NCI-H2227 (cell line): ENCODE data around the gene ALDH8A1.

ENCODE experiments used
- DNase-seq: peaks from one replicate; lab custom pipeline; 2025; ENCODE audit not compliant: unreplicated experiment; lab: John Stamatoyannopoulos, UW

Gene ALDH8A1

GRCh38 chr6:134949927-134950326, at the start of gene ALDH8A1:
TSS of gene ALDH8A1 (minus strand) at chr6:134950101. CDS start at chr6:134950053, 48 bp downstream.
- no peak for DNase-seq

- no peak for DNase-seq
These were observed 49.2 kb upstream of the ALDH8A1 start for GRCh38 chr6:134999107-134999506.

DNA sequence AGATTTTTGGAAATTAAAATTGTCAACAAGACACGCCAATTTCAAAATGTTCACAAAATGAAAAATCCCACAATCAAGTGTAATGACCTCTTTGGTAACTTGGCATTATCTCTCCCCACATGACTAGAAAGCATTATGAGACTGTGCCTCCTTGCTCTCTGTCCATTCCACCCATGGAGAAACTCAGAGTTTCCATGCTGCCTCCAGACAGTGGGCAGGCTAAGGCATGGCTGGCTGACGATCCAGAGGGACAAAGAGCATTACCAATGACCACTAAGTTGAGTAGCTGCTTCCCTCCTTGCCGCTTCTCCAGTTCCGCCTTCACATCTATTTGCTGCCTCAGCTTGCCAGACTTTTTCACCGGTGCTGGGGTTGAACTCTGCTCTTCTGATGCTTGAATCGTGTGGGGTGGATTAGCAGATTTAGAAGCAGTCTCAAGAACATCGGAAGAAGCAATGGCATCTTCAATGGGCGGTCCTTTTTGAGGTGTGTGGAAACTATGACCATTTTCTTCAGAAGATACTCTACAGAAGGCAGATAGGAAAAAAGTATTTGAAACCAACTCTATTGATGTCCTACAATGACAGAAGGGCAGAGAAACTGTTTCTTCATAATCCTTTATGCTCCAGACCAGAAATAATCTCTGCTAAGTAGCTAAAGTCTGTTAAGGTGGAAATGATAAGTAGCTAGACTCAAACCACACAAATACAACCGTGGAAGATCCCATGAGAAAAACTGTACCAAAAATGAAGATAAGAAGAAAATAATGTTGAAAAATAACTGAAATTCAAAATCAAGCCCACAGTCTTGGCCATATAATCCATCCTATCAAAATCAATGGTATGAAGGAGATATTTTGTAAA, 47.5 kb upstream of the ALDH8A1 start:
- DNase-seq: no peak

- DNase-seq: no peak
These were observed 45.6 kb upstream of the ALDH8A1 start for GRCh38 chr6:134995536-134995935.

DNA sequence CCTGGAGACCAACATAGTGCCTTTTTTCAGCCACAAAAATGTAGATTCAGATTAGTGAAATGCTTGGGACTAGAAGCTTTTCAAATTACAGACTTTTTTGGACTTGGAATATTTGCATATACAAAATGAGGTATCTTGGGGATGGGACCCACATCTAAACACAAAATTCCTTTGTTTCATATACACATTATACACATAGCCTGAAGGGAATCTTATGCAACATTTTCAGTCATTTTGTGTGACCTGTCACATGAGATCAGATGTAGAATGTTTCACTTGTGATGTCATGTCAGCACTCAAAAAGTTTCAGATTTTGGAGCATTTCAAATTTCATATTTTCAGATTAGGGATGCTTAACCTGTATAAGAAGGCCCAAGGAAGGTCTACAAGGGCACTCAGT, 44.5 kb upstream of the ALDH8A1 start:
- DNase-seq: no peak

DNA sequence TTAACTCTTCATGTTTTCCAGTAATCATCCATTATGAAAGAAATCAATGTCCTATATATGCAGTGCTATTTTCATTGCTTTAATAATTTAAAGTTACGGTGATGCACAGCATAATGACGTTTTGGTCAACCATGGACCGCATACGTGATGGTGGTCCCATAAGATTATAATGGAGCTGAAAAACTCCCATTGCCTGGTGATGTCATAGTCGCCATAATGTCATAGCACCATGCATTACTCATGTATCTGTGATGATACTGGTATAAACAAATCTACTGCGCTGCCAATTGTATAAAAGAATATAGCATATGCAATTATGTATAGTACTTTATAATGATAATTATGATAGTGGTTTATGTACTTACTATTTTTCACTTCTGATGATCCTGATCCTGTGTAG, 42.3 kb upstream of the ALDH8A1 start:
- no peak for DNase-seq

DNA sequence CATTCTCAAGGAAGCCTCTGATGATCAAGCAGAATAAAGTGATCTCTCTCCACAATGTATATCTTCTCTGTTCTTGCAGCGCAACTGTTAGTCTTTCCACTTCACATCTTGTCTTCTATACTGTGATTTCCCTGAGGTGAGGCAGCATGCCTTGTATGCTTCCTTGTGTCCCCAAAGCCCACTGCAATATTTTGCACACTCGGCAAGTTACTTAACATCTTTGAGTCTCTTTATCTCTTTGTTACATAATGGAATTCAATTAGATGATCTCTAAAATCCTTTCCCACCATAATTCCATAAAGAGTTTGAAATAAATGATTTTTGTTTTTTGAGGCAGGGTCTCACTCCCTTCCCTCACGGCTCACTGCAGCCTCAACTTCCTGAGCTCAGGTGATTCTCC, 40.4 kb upstream of the ALDH8A1 start:
- no peak for DNase-seq

DNA sequence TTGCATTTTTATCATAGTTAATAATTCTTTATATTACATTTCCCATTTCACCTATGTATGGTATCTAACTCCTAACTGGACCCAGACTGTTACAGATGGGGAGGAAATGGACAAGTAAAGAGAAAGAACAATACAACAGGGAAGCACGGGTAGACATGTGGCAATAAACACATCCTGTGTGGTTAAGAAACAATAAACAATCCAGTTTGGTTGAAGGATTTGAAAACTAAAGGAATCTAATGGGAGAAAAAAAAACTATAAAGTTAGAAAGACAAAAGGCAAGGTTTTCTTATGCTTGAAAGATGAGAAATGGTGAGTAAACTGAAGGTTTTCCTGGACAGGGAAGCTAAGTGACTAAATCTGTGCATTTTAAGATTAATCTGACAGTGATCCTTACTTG, 34.9 kb upstream of the ALDH8A1 start:
- no peak for DNase-seq

GRCh38 chr6:134983823-134984222, 33.9 kb upstream of the ALDH8A1 start:
- DNase-seq: no peak

- DNase-seq: no peak
These were observed 32.3 kb upstream of the ALDH8A1 start for GRCh38 chr6:134982161-134982560.

GRCh38 chr6:134980846-134981245, 30.9 kb upstream of the ALDH8A1 start:
- no peak for DNase-seq

- DNase-seq: no peak
These were observed 29.2 kb upstream of the ALDH8A1 start for GRCh38 chr6:134979142-134979541.

- DNase-seq: no peak
These were observed 24.5 kb upstream of the ALDH8A1 start for GRCh38 chr6:134974370-134974769.

DNA sequence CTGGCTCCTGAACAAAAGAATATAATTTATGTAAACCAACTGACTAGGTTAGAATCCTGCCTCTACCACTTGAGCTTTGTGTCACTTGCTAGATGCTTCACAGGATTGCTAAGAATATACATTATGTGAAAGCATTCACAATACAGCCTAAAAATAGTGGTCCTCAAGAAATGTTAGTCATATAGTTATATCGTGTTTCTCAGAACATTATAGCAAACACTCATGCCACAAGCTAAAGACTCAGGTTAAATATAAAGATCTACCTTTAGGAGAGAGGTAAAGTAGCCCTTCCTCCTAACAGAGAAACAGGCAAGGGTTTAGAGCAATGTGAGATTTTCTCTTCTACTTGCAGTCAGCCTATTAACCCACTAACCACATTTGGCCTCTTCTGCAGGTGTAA, 17.8 kb upstream of the ALDH8A1 start:
- DNase-seq: no peak

DNA sequence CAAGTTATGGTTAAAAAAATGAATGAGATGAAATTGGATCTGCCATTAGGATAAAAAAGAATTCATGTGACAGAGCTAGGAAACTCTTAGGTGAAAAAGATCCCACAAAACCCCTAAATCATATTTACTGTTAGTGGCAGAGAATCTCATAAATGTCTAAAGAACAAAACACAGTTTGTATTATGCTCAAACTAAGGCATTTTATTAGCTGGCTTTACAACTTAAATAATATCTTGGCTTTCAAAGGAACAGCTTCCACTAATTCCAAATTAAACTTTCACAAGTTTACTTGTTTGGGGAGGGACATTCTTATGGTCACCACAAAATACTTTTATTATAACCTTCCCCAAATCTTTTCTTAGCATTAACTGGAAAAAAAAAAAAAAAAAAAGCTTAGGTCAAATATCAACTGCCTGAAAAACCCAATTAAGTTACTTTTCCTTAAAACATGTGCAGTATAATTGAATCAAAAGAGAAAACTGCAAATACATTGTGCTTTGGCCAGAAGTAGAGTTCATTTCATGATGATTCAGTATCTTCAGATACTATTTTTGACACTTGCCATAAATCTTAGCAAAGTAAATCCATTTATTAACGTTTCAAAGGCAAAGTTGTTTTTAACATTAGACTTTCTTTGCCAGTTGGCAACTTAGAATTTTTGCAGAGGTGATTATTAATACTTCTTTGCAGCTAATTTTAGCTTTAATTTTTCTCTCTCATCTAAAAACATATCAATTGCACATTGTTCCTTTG, 14.7 kb upstream of the ALDH8A1 start:
- DNase-seq: no peak

DNA sequence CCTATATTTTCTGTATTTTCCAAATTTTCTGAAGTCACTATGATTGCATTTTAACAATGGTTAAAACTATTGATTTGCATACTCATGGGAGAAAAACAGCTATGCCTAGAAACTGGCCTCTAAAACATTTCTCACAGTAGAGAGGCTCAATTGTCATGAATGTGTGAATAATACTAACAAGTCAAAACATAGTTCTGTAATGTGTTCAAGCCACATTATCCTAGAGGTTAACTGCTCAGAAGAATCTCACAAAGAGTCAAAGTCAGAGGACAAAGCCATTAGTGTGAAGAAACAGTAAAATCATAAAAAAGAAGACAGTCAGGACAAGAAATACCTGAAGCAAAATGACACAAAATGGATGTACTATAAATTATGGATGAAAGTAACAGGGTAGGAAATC, 12.5 kb upstream of the ALDH8A1 start:
- DNase-seq: no peak

DNA sequence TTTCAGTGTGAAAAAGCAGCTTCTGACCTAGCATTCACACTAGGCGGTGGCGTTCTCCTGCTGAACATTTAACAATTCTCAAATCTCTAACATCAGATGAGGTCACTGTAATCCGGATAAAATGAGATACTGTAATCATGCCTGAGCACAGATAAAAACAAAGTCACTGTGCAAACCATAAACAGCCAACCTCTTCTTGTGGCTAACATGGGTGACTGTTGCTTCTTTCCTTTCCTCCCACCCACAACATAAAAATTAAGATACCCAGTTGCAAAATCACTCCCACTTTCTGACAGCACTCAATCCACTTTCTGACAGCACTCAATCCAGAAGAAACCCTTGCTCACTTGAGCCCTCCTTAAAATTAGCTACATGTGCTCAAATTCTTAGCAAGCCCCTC, 11.5 kb upstream of the ALDH8A1 start:
- no peak for DNase-seq

DNA sequence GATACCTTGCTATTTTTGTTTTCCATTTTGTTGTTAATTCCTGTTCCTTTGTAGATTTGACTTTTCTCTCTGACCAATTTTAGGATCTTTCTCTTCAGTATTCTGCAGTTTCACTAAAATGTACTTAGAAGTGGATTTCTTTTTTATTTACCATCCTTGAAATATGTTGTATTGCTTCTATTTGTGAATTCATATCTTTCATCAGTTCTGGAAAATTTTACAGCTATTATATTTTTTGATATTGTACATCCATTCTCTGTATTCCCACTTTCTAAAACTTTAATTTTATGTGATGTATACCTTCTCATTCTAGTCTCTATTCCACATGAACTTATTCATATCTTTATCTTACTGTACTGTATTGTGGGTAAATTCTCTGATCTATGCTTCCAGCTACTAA, 9.7 kb upstream of the ALDH8A1 start:
- no peak for DNase-seq

GRCh38 chr6:134956676-134957075, 6.8 kb upstream of the ALDH8A1 start:
- no peak for DNase-seq

DNA sequence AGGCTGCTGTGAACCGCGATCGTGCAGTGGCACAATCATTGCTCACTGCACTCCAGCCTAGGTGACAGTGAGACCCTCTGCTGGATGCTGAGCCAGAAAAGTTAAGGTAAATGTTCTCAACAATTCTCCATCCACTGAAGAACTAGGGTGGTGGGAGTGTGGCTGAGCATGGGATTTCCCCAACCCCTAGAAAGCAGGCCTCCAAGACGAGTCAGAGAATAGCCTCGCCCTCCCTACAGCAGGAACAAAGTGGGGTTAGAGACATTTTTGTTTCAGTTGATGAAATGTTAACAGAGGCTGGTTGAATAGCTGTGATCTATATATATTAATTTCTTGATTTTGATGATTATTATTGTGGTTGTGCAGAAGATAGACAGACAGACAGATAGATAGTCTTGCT, 6.1 kb upstream of the ALDH8A1 start:
- no peak for DNase-seq

GRCh38 chr6:134954272-134955000, 4.5 kb upstream of the ALDH8A1 start:
- DNase-seq: no peak
